HepG2 (cell line): Measurements from ENCODE around the gene CCL8. TPM values are rescaled to one million over a fixed set of nuclear protein-coding genes. Genes with fewer than 3 reads are reported as not detected.

Source experiments
- ATAC-seq: fragments of 200-7000 bp; cut with Tn5 transposase; 3 replicates; pipeline ENCODE4 v1.9.1; 2020; ENCODE audit warnings: mild to moderate bottlenecking, moderate library complexity
- BruUV-seq: library from RNA; stranded (reverse); fragments of 400-500 nt; replicated peaks from 2 replicates; lab custom pipeline; 2021; lab: Mats Ljungman, UMichigan
- CTCF ChIA-PET: fragments of 300-600 bp; formaldehyde crosslinking; extraction: SDS; loops from one replicate; lab custom pipeline; 2021; ENCODE audit warnings: low total read pairs, inconsistent platforms, low intra/inter-chr PET ratio; lab: Yijun Ruan, JAX
- POLR2A ChIA-PET: fragments of 350-600 bp; sonication (Branson Sonifier 250); formaldehyde crosslinking; loops from one replicate; lab custom pipeline; 2020; ENCODE audit warnings: antibody characterized with exemption, inconsistent platforms; lab: Yijun Ruan, JAX
- DNase-seq: peaks from one replicate; pipeline ENCODE4 v3.0.0-alpha.2; 2015; ENCODE audit warnings: low spot score
- FAIRE-seq: peaks from 3 replicates; lab custom pipeline; 2011; peaks lifted over from hg19 to GRCh38; lab: Jason Lieb, UNC
- H2AFZ ChIP-seq: one replicate; pipeline ENCODE4 v1.6.1; 2011; ENCODE audit warnings: low read length, inconsistent platforms
- H3K27ac ChIP-seq: fragments of 300-600 bp; 3 replicates; pipeline ENCODE4 v1.8.0; 2011; ENCODE audit warnings: mixed run types, mild to moderate bottlenecking, mixed read lengths, low read length, inconsistent platforms; ENCODE audit not compliant: insufficient read depth; ENCODE audit errors: extremely low read length
- H3K27me3 ChIP-seq, 2 experiments: fragments of 200-600 bp in 1 of 2; 2 replicates in 1 of 2; 3 replicates in 1 of 2; pipeline versions ENCODE4 v1.6.0 to v1.8.0; 2011; ENCODE audit warnings: low read length in 2 of 2, mild to moderate bottlenecking in 2 of 2, moderate library complexity in 2 of 2, inconsistent platforms in 1 of 2; ENCODE audit not compliant: insufficient read depth in 2 of 2, control insufficient read depth in 1 of 2
- H3K36me3 ChIP-seq, 2 experiments: fragments of 200-600 bp in 1 of 2; replicated peaks in 1 of 2; 2 replicates in 1 of 2; 3 replicates in 1 of 2; pipeline versions ENCODE4 v1.5.1 to v1.8.0; 2011; ENCODE audit warnings: low read length in 2 of 2, inconsistent platforms in 1 of 2; ENCODE audit not compliant: insufficient read depth in 2 of 2, control insufficient read depth in 1 of 2
- H3K4me1 ChIP-seq: 2 replicates; pipeline ENCODE4 v1.5.1; 2012; ENCODE audit warnings: low read length, inconsistent platforms; ENCODE audit not compliant: insufficient read depth
- H3K4me2 ChIP-seq: 2 replicates; pipeline ENCODE4 v1.6.0; 2011; ENCODE audit warnings: low read depth, low read length, inconsistent platforms
- H3K4me3 ChIP-seq, 3 experiments: fragments of 200-600 bp in 1 of 3; sonication (generic), shearing (Covaris generic) in 1 of 3; replicated peaks in 1 of 3; 2 replicates each; pipeline ENCODE4 v1.5.1; 2011 to 2016; ENCODE audit warnings: low read length in 3 of 3, inconsistent platforms in 2 of 3, low read depth in 2 of 3, mild to moderate bottlenecking in 2 of 3, control low read depth in 1 of 3, mixed read lengths in 1 of 3; ENCODE audit not compliant: insufficient read depth in 1 of 3
- H3K79me2 ChIP-seq: one replicate; pipeline ENCODE4 v1.6.1; 2011; ENCODE audit warnings: low read length, inconsistent platforms; ENCODE audit not compliant: insufficient read depth
- H3K9ac ChIP-seq: 2 replicates; pipeline ENCODE4 v1.6.0; 2011; ENCODE audit warnings: mild to moderate bottlenecking, low read depth, low read length, inconsistent platforms; ENCODE audit not compliant: insufficient read depth
- H3K9me3 ChIP-seq: 2 replicates; pipeline ENCODE4 v1.5.1; 2012; ENCODE audit warnings: mild to moderate bottlenecking, low read length
- H4K20me1 ChIP-seq: 2 replicates; pipeline ENCODE4 v1.6.0; 2011; ENCODE audit warnings: inconsistent platforms, mild to moderate bottlenecking, low read length, moderate library complexity; ENCODE audit not compliant: insufficient read depth
- CEBPG ChIP-seq: IDR thresholded peaks from 2 replicates; pipeline ENCODE4 v1.6.1; 2016
- MYC ChIP-seq: sonication (generic); formaldehyde crosslinking; IDR thresholded peaks from 2 replicates; pipeline ENCODE4 v1.9.0; 2021; ENCODE audit warnings: missing genetic modification reagents, borderline replicate concordance
- SMAD9 ChIP-seq: sonication (generic); formaldehyde crosslinking; IDR thresholded peaks from 2 replicates; pipeline ENCODE4 v1.5.1; 2020; ENCODE audit warnings: mild to moderate bottlenecking, missing genetic modification reagents
- U2AF1 ChIP-seq: fragments of 200-400 bp; formaldehyde crosslinking; optimal IDR thresholded peaks from 2 replicates; pipeline ENCODE3; 2017; ENCODE audit warnings: mild to moderate bottlenecking, low read depth, low read length
- ZFP36L2 ChIP-seq: sonication (generic); formaldehyde crosslinking; IDR thresholded peaks from 2 replicates; pipeline ENCODE4 v1.4.0; 2020; ENCODE audit warnings: missing genetic modification reagents
- ZFYVE20 ChIP-seq: sonication (generic); formaldehyde crosslinking; IDR thresholded peaks from 2 replicates; pipeline ENCODE4 v1.8.0; 2023; ENCODE audit warnings: low read depth, mild to moderate bottlenecking, moderate library complexity, missing genetic modification reagents, borderline replicate concordance
- ZNF138 ChIP-seq: sonication (generic); formaldehyde crosslinking; IDR thresholded peaks from 2 replicates; pipeline ENCODE4 v1.5.0; 2020; ENCODE audit warnings: mild to moderate bottlenecking, low read depth, missing genetic modification reagents
- ZNF777 ChIP-seq: sonication (generic); formaldehyde crosslinking; IDR thresholded peaks from 2 replicates; pipeline ENCODE4 v1.4.0; 2020; ENCODE audit warnings: missing genetic modification reagents
- ZSCAN12 ChIP-seq: sonication (generic); formaldehyde crosslinking; IDR thresholded peaks from 2 replicates; pipeline ENCODE4 v1.9.0; 2021; ENCODE audit warnings: mild to moderate bottlenecking, missing genetic modification reagents
- WGBS: methylation state at CpG from one replicate; pipeline ENCODE4 v1.1.6; 2017; ENCODE audit warnings: low lambda C conversion rate; 5-methylcytosine and 5-hydroxymethylcytosine counted together
- in situ Hi-C: cut with HindIII; loops from 2 replicates; pipeline ENCODE4 v1.10.0; 2017; ENCODE audit warnings: low pct_unique_long_range_greater_than_20kb; ENCODE audit not compliant: extremely low pct_ligation_motif_present
- intact Hi-C: fragments of 100-400 bp; cut with micrococcal nuclease; formaldehyde crosslinking; loops from one replicate; pipeline ENCODE4 v1.10.0; 2022; ENCODE audit not compliant: unreplicated experiment
- polyA plus RNA-seq, 8 experiments: library from polyadenylated mRNA; depleted of rRNA in 3 of 8; stranded (reverse) in 7 of 8; unstranded in 1 of 8; fragments of >200 nt; fragmentation: Illumina TruSeq in 4 of 8; extraction: Trizol in 4 of 8; gene quantifications; 2 replicates each; pipeline versions ENCODE4 v1.2.1 to v1.2.3, GENCODE V29; 2011 to 2016; ENCODE audit warnings: low read depth in 4 of 8, missing spikeins in 1 of 8, mixed read lengths in 1 of 8; ENCODE audit not compliant: insufficient read depth in 1 of 8
- total RNA-seq, 5 experiments: library from RNA; depleted of rRNA; stranded (reverse); fragments of >200 nt; fragmentation: Illumina TruSeq; extraction: Trizol; gene quantifications; 2 replicates each; pipeline ENCODE4 v1.2.3, GENCODE V29; 2016; ENCODE audit warnings: low read depth in 1 of 5
- TF ChIP-seq, protein P1 (sequence below): sonication (generic); formaldehyde crosslinking; IDR thresholded peaks from 2 replicates; pipeline ENCODE4 v1.4.0; 2020; ENCODE audit warnings: missing genetic modification reagents, borderline replicate concordance
- TF ChIP-seq, protein P2 (sequence below): sonication (generic); formaldehyde crosslinking; IDR thresholded peaks from 2 replicates; pipeline ENCODE4 v1.5.1; 2020; ENCODE audit warnings: missing genetic modification reagents, mild to moderate bottlenecking, borderline replicate concordance
- TF ChIP-seq, protein P3 (sequence below): IDR thresholded peaks from 2 replicates; pipeline ENCODE4 v1.4.0; 2020; ENCODE audit warnings: mild to moderate bottlenecking, missing genetic modification reagents

CCL8 gene
- total and polyA plus RNA-seq, 2 of the 13 experiments (the other 11 are each of a cell fraction or from before 2014, with no cell fraction given), result not detected

DNA sequence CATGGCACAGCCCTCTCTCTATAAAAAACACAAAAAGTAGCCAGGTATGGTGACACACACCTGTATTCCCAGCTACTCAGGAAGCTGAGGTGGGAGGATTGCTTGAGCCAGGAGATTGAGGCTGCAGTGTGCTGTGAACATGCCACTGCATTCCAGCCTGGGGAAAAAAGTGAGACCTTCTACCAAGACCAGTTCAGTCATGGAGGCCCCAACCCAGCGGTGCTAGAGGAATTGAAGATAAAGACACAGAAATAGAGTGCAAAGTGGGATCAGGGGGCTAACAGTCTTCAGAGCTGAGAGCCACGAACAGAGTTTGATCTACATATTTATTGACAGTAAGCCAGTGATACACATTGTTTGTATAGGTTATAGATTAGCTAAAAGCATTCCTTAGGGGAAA lies 15.6 kb upstream of the CCL8 start:
- Histone ChIP-seq H3K36me3 (no peaks in the 10 kb centered on the region), H3K27me3 (no peaks in the 10 kb centered on the region), H3K4me2 (no peak overlapping the region), H2AFZ (no peak overlapping the region), H3K9ac (no peak overlapping the region), H4K20me1 (no peaks in the 10 kb centered on the region), H3K4me1 (no peaks in the 10 kb centered on the region), H3K4me3 (no peak overlapping the region), H3K27ac (no peak overlapping the region), H3K9me3 (no peaks in the 10 kb centered on the region), H3K79me2 (no peaks in the 10 kb centered on the region)
- TF ChIP-seq MYC (CRISPR knock-in tag) (no peak), ZNF138 (CRISPR knock-in tag) (no peak), SMAD9 (CRISPR knock-in tag) (no peak), CEBPG (CRISPR knock-in tag) (no peak), ZNF777 (no peak), ZFYVE20 (no peak), U2AF1 (no peak), ZSCAN12 (CRISPR knock-in tag) (no peak), ZFP36L2 (CRISPR knock-in tag) (no peak)
- TF ChIP-seq, protein P1, sequence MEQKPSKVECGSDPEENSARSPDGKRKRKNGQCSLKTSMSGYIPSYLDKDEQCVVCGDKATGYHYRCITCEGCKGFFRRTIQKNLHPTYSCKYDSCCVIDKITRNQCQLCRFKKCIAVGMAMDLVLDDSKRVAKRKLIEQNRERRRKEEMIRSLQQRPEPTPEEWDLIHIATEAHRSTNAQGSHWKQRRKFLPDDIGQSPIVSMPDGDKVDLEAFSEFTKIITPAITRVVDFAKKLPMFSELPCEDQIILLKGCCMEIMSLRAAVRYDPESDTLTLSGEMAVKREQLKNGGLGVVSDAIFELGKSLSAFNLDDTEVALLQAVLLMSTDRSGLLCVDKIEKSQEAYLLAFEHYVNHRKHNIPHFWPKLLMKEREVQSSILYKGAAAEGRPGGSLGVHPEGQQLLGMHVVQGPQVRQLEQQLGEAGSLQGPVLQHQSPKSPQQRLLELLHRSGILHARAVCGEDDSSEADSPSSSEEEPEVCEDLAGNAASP (CRISPR knock-in tag), result no peak
- TF ChIP-seq, protein P2, sequence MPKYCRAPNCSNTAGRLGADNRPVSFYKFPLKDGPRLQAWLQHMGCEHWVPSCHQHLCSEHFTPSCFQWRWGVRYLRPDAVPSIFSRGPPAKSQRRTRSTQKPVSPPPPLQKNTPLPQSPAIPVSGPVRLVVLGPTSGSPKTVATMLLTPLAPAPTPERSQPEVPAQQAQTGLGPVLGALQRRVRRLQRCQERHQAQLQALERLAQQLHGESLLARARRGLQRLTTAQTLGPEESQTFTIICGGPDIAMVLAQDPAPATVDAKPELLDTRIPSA (CRISPR knock-in tag), result no peak
- TF ChIP-seq, protein P3, sequence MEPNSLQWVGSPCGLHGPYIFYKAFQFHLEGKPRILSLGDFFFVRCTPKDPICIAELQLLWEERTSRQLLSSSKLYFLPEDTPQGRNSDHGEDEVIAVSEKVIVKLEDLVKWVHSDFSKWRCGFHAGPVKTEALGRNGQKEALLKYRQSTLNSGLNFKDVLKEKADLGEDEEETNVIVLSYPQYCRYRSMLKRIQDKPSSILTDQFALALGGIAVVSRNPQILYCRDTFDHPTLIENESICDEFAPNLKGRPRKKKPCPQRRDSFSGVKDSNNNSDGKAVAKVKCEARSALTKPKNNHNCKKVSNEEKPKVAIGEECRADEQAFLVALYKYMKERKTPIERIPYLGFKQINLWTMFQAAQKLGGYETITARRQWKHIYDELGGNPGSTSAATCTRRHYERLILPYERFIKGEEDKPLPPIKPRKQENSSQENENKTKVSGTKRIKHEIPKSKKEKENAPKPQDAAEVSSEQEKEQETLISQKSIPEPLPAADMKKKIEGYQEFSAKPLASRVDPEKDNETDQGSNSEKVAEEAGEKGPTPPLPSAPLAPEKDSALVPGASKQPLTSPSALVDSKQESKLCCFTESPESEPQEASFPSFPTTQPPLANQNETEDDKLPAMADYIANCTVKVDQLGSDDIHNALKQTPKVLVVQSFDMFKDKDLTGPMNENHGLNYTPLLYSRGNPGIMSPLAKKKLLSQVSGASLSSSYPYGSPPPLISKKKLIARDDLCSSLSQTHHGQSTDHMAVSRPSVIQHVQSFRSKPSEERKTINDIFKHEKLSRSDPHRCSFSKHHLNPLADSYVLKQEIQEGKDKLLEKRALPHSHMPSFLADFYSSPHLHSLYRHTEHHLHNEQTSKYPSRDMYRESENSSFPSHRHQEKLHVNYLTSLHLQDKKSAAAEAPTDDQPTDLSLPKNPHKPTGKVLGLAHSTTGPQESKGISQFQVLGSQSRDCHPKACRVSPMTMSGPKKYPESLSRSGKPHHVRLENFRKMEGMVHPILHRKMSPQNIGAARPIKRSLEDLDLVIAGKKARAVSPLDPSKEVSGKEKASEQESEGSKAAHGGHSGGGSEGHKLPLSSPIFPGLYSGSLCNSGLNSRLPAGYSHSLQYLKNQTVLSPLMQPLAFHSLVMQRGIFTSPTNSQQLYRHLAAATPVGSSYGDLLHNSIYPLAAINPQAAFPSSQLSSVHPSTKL (CRISPR knock-in tag), result no peak
- DNase-seq (no peak), FAIRE-seq (no peak), ATAC-seq (no peak)
- POLR2A ChIA-PET, result no interaction called here
- BruUV-seq, result no TSS peak
- WGBS, result 0% methylated on average over 2 of the region's 2 CpGs
- CTCF ChIA-PET, result no interaction called here
- in situ Hi-C loops, result no loop called here
- intact Hi-C loops, result no loop called here
